Measurements from ENCODE around the gene CCRL2.

Gene CCRL2

DNA sequence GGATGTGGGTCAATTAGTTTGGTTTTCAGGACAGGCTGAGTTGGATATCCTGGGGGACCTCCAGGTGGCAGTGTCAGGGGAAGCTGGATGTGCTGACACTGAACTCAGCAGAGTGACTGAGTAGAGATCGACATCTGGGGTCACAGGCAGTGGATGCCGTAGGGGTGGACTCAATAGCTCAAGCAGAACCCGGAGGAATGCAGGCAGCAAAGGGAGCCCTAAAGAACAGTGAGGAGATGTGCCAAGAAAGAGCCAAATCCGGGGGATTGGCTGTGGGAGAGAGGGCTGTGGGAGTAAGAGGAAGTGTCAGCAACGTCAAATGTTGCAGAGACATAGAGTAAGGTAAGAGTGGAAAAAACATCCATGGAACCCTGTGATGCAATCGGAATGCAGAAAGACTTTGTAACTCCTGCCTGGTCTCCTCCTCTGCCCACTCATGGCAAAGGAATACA, 11.8 kb upstream of the CCRL2 start:
- no peaks in the 10 kb centered on the region for H3K36me3 ChIP-seq (ENCODE audit: control insufficient read depth in 1 of 2, insufficient read depth in 2 of 2, low read depth in 1 of 2, low read length in 2 of 2)
- H2BK15ac ChIP-seq (ENCODE audit: low read depth, poor library complexity, severe bottlenecking) = no peak overlapping the region
- 90% methylated on average over 6 of the region's 6 CpGs for WGBS
- H3K23ac ChIP-seq (ENCODE audit: low read length in 2 of 2) = no peak overlapping the region
- H2BK120ac ChIP-seq (ENCODE audit: low read depth, low read length) = no peak overlapping the region
- H3K4me2 ChIP-seq (ENCODE audit: low read length, poor library complexity, severe bottlenecking) = no peak overlapping the region
- no peak overlapping the region for H2BK5ac ChIP-seq (ENCODE audit: low read depth, low read length, poor library complexity, severe bottlenecking)
- no peaks in the 10 kb centered on the region for H3K9me3 ChIP-seq (ENCODE audit: control insufficient read depth, low read length)
- no peak overlapping the region for H2AFZ ChIP-seq (ENCODE audit: low read depth, low read length)
- H3K79me1 ChIP-seq (replicated peaks; ENCODE audit: low read length, poor library complexity, severe bottlenecking) = no peaks in the 10 kb centered on the region
- H3K4me3 ChIP-seq (ENCODE audit: insufficient read depth in 1 of 2, low read depth in 1 of 2, low read length in 2 of 2) = no peak overlapping the region
- no peak overlapping the region for H2AK5ac ChIP-seq (ENCODE audit: low read length, severe bottlenecking)
- no peak overlapping the region for H3K9ac ChIP-seq (ENCODE audit: low read length)
- H3K14ac ChIP-seq (ENCODE audit: low read length in 2 of 2) = peak overlapping the region in 1 of 2 experiments; percentile 11
- H3K27me3 ChIP-seq (ENCODE audit: control insufficient read depth in 1 of 2, insufficient read depth in 1 of 2, low read length in 2 of 2) = peaks cover 16 to 42% of the 10 kb centered on the region in 2 experiments
- peaks cover 2% of the 10 kb centered on the region for H3K4me1 ChIP-seq (ENCODE audit: control insufficient read depth, insufficient read depth, low read depth, low read length)
- H3K27ac ChIP-seq (ENCODE audit: low read length, poor library complexity, severe bottlenecking) = no peak overlapping the region
- no peak overlapping the region for H4K91ac ChIP-seq (ENCODE audit: low read length)
- no peak overlapping the region for H3K4ac ChIP-seq (ENCODE audit: low read depth in 1 of 2, low read length in 2 of 2)
- no peak overlapping the region for H2BK12ac ChIP-seq (ENCODE audit: low read length in 2 of 2)
- no peak overlapping the region for H4K8ac ChIP-seq (ENCODE audit: low read length)
- no peak for DNase-seq
- no peak overlapping the region for H3K18ac ChIP-seq (ENCODE audit: low read depth in 1 of 2, low read length in 2 of 2)

DNA sequence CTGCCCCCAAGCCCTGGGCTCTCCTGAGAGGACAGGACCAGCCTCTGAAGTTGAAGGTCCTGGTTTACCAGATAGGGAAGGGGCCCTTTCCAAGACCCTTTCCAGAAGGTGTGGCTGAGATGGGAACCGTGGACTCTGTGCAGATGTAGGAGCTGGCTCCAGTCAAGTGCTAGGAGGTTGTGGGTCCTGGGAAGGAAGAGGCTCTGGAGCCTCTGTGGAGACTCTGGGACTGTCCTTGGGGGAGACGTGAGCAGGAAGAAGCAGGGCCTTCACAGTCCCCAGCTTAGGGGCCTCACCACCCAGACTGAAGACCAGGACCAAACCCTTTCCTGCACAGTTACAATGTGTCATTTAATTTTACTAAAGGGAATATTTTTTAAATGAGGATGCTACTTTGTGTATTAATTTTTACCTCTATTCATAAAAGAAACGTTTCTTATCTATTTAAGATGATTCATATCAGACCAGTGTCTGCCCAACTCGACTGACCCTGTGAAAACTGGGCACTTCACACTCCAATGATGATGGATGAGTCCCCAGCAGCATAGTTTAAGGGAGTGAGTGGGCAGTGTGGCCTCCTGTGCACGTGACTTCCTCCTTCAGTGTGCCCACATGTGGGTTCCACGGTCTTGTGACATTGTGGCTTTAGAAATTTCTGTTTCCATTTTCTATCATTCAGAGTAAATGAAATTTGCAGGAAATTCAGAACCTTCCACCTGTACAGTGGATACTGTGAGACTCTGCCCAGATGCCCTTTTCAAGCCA, 11.1 kb upstream of the CCRL2 start:
- Histone ChIP-seq H3K9me3 (ENCODE audit: control insufficient read depth, low read length) (no peaks in the 10 kb centered on the region), H3K4me2 (ENCODE audit: low read length, poor library complexity, severe bottlenecking) (no peak overlapping the region), H3K79me1 (replicated peaks; ENCODE audit: low read length, poor library complexity, severe bottlenecking) (no peaks in the 10 kb centered on the region), H4K8ac (ENCODE audit: low read length) (no peak overlapping the region), H2AFZ (ENCODE audit: low read depth, low read length) (no peak overlapping the region), H3K4ac (ENCODE audit: low read depth in 1 of 2, low read length in 2 of 2) (peak overlapping the region in 1 of 2 experiments; percentile 43), H2BK15ac (ENCODE audit: low read depth, poor library complexity, severe bottlenecking) (no peak overlapping the region), H2BK5ac (ENCODE audit: low read depth, low read length, poor library complexity, severe bottlenecking) (no peak overlapping the region), H3K4me3 (ENCODE audit: insufficient read depth in 1 of 2, low read depth in 1 of 2, low read length in 2 of 2) (no peak overlapping the region), H3K27ac (ENCODE audit: low read length, poor library complexity, severe bottlenecking) (no peak overlapping the region), H2AK5ac (ENCODE audit: low read length, severe bottlenecking) (no peak overlapping the region), H4K91ac (ENCODE audit: low read length) (no peak overlapping the region), H3K36me3 (ENCODE audit: control insufficient read depth in 1 of 2, insufficient read depth in 2 of 2, low read depth in 1 of 2, low read length in 2 of 2) (no peaks in the 10 kb centered on the region), H2BK12ac (ENCODE audit: low read length in 2 of 2) (no peak overlapping the region), H2BK120ac (ENCODE audit: low read depth, low read length) (no peak overlapping the region), H3K27me3 (ENCODE audit: control insufficient read depth in 1 of 2, insufficient read depth in 1 of 2, low read length in 2 of 2) (peaks cover 16 to 45% of the 10 kb centered on the region in 2 experiments), H3K9ac (ENCODE audit: low read length) (no peak overlapping the region), H3K18ac (ENCODE audit: low read depth in 1 of 2, low read length in 2 of 2) (no peak overlapping the region), H3K23ac (ENCODE audit: low read length in 2 of 2) (no peak overlapping the region), H3K14ac (ENCODE audit: low read length in 2 of 2) (no peak overlapping the region), H3K4me1 (ENCODE audit: control insufficient read depth, insufficient read depth, low read depth, low read length) (peaks cover 2% of the 10 kb centered on the region)
- 56% methylated on average over 5 of the region's 6 CpGs for WGBS
- no peak for DNase-seq

DNA sequence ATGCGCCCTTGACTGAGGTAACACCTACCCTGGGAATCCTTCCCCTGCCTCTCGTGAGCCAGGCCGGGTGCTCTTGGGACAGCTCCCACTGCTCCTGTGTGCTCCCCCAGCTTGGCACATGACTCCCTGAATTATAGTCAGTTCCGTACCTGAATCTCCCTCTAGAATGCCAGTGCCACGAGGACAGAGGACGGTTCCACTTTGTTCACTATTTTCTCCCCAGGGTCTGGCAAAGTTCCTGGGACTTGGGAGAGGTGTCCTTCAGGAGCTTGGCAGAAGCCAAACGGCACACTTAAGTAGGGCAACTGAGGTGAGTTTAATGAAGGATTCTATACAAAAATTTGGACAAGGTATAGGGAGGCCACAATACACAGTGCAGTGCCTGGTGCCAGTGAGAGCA, 9.9 kb upstream of the CCRL2 start:
- Histone ChIP-seq H3K9ac (ENCODE audit: low read length) (no peak overlapping the region), H2AFZ (ENCODE audit: low read depth, low read length) (no peak overlapping the region), H2BK12ac (ENCODE audit: low read length in 2 of 2) (no peak overlapping the region), H2AK5ac (ENCODE audit: low read length, severe bottlenecking) (no peak overlapping the region), H3K36me3 (ENCODE audit: control insufficient read depth in 1 of 2, insufficient read depth in 2 of 2, low read depth in 1 of 2, low read length in 2 of 2) (no peaks in the 10 kb centered on the region), H2BK120ac (ENCODE audit: low read depth, low read length) (no peak overlapping the region), H4K91ac (ENCODE audit: low read length) (no peak overlapping the region), H3K9me3 (ENCODE audit: control insufficient read depth, low read length) (no peaks in the 10 kb centered on the region), H3K18ac (ENCODE audit: low read depth in 1 of 2, low read length in 2 of 2) (no peak overlapping the region), H2BK15ac (ENCODE audit: low read depth, poor library complexity, severe bottlenecking) (no peak overlapping the region), H3K23ac (ENCODE audit: low read length in 2 of 2) (no peak overlapping the region), H3K4me2 (ENCODE audit: low read length, poor library complexity, severe bottlenecking) (no peak overlapping the region), H3K4ac (ENCODE audit: low read depth in 1 of 2, low read length in 2 of 2) (no peak overlapping the region), H3K4me1 (ENCODE audit: control insufficient read depth, insufficient read depth, low read depth, low read length) (peaks cover 2% of the 10 kb centered on the region), H3K79me1 (replicated peaks; ENCODE audit: low read length, poor library complexity, severe bottlenecking) (no peaks in the 10 kb centered on the region), H3K14ac (ENCODE audit: low read length in 2 of 2) (no peak overlapping the region), H3K27me3 (ENCODE audit: control insufficient read depth in 1 of 2, insufficient read depth in 1 of 2, low read length in 2 of 2) (peaks cover 16 to 44% of the 10 kb centered on the region in 2 experiments), H3K4me3 (ENCODE audit: insufficient read depth in 1 of 2, low read depth in 1 of 2, low read length in 2 of 2) (no peak overlapping the region), H4K8ac (ENCODE audit: low read length) (no peak overlapping the region), H2BK5ac (ENCODE audit: low read depth, low read length, poor library complexity, severe bottlenecking) (no peak overlapping the region), H3K27ac (ENCODE audit: low read length, poor library complexity, severe bottlenecking) (no peak overlapping the region)
- WGBS = 96% methylated on average over 7 of the region's 7 CpGs
- DNase-seq = no peak

DNA sequence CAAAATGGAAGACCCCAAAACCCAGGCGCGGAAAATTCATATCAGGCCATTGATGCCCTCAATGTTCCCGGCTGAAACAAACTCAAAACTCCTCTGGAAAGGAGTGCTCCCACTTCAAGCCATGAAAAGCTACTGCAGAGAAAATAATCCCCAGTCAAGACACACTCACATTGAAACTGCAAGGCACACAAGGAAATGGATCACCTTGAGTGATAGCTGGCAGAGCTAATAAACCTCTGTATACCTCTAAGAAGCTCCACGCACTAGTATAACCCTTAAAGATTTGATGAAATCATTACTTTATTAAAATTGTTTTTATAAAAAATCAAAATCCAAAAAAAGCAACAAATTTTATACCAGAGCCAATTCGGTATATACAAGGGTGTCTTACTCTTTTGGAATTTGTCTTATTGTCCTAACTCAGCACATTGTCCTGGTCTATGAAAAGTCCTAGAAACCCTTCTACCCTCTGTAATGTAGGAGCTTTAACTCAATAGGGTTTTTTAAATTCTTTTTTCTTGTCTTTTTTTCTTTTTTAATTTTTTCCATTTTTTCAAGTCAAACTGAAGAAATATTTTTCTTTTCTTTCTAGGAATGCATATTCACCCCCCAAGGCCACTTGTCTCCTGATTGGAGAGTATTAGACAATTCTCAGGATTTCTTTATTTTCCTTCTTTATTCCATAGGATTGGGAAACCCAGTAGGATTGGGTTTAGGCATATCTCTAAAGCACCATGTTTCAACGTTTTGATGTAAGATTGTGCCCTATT, 8.7 kb upstream of the CCRL2 start:
- Histone ChIP-seq H3K14ac (ENCODE audit: low read length in 2 of 2) (no peak overlapping the region), H4K91ac (ENCODE audit: low read length) (no peak overlapping the region), H3K23ac (ENCODE audit: low read length in 2 of 2) (no peak overlapping the region), H4K8ac (ENCODE audit: low read length) (no peak overlapping the region), H3K4me1 (ENCODE audit: control insufficient read depth, insufficient read depth, low read depth, low read length) (peaks cover 2% of the 10 kb centered on the region), H3K4me3 (ENCODE audit: insufficient read depth in 1 of 2, low read depth in 1 of 2, low read length in 2 of 2) (no peak overlapping the region), H3K27me3 (ENCODE audit: control insufficient read depth in 1 of 2, insufficient read depth in 1 of 2, low read length in 2 of 2) (peaks cover 16 to 44% of the 10 kb centered on the region in 2 experiments), H2BK5ac (ENCODE audit: low read depth, low read length, poor library complexity, severe bottlenecking) (no peak overlapping the region), H3K18ac (ENCODE audit: low read depth in 1 of 2, low read length in 2 of 2) (no peak overlapping the region), H2BK120ac (ENCODE audit: low read depth, low read length) (no peak overlapping the region), H3K27ac (ENCODE audit: low read length, poor library complexity, severe bottlenecking) (no peak overlapping the region), H3K36me3 (ENCODE audit: control insufficient read depth in 1 of 2, insufficient read depth in 2 of 2, low read depth in 1 of 2, low read length in 2 of 2) (no peaks in the 10 kb centered on the region), H2BK12ac (ENCODE audit: low read length in 2 of 2) (no peak overlapping the region), H3K79me1 (replicated peaks; ENCODE audit: low read length, poor library complexity, severe bottlenecking) (no peaks in the 10 kb centered on the region), H2BK15ac (ENCODE audit: low read depth, poor library complexity, severe bottlenecking) (no peak overlapping the region), H2AK5ac (ENCODE audit: low read length, severe bottlenecking) (no peak overlapping the region), H3K4me2 (ENCODE audit: low read length, poor library complexity, severe bottlenecking) (no peak overlapping the region), H3K4ac (ENCODE audit: low read depth in 1 of 2, low read length in 2 of 2) (no peak overlapping the region), H3K9me3 (ENCODE audit: control insufficient read depth, low read length) (no peaks in the 10 kb centered on the region), H3K9ac (ENCODE audit: low read length) (no peak overlapping the region), H2AFZ (ENCODE audit: low read depth, low read length) (no peak overlapping the region)
- DNase-seq = no peak
- WGBS = 96% methylated on average over 3 of the region's 6 CpGs
